IPS-15b (cell line): ENCODE data around the gene VAV2.

ENCODE experiments used
- H3K27me3 ChIP-seq: one replicate; pipeline ENCODE4 v1.6.1; 2013; ENCODE audit warnings: low read length; ENCODE audit not compliant: control insufficient read depth, insufficient read depth
- H3K36me3 ChIP-seq: one replicate; pipeline ENCODE4 v1.6.1; 2013; ENCODE audit warnings: low read length; ENCODE audit not compliant: control insufficient read depth, insufficient read depth
- H3K4me1 ChIP-seq: one replicate; pipeline ENCODE4 v1.6.1; 2013; ENCODE audit warnings: mild to moderate bottlenecking, low read length; ENCODE audit not compliant: control insufficient read depth, insufficient read depth
- H3K4me3 ChIP-seq: one replicate; pipeline ENCODE4 v1.5.1; 2013; ENCODE audit warnings: low read depth, low read length
- H3K9ac ChIP-seq: one replicate; pipeline ENCODE4 v1.6.1; 2013; ENCODE audit warnings: low read depth, mild to moderate bottlenecking, low read length
- H3K9me3 ChIP-seq: one replicate; pipeline ENCODE4 v1.6.1; 2013; ENCODE audit warnings: mild to moderate bottlenecking, low read length; ENCODE audit not compliant: control insufficient read depth, insufficient read depth

VAV2 gene

GRCh38 chr9:133715866-133716563, 276.1 kb downstream of the VAV2 start:
- Histone ChIP-seq H3K4me3 (no peak overlapping the region), H3K9me3 (no peaks in the 10 kb centered on the region), H3K9ac (no peak overlapping the region), H3K27me3 (no peaks in the 10 kb centered on the region), H3K4me1 (no peaks in the 10 kb centered on the region), H3K36me3 (no peaks in the 10 kb centered on the region)

GRCh38 chr9:133715295-133715865, 276.7 kb downstream of the VAV2 start:
- no peaks in the 10 kb centered on the region for H3K9me3 ChIP-seq
- H3K4me3 ChIP-seq: no peak overlapping the region
- H3K27me3 ChIP-seq: no peaks in the 10 kb centered on the region
- peaks cover 2% of the 10 kb centered on the region for H3K36me3 ChIP-seq
- no peak overlapping the region for H3K9ac ChIP-seq
- no peaks in the 10 kb centered on the region for H3K4me1 ChIP-seq

GRCh38 chr9:133714606-133715294, 277.4 kb downstream of the VAV2 start:
- Histone ChIP-seq H3K4me1 (no peaks in the 10 kb centered on the region), H3K36me3 (peaks cover 2% of the 10 kb centered on the region), H3K27me3 (no peaks in the 10 kb centered on the region), H3K9me3 (no peaks in the 10 kb centered on the region), H3K4me3 (no peak overlapping the region), H3K9ac (no peak overlapping the region)

GRCh38 chr9:133713960-133714495, 278.1 kb downstream of the VAV2 start:
- H3K4me1 ChIP-seq: no peaks in the 10 kb centered on the region
- H3K36me3 ChIP-seq: peaks cover 2% of the 10 kb centered on the region
- no peak overlapping the region for H3K9ac ChIP-seq
- H3K9me3 ChIP-seq: no peaks in the 10 kb centered on the region
- no peak overlapping the region for H3K4me3 ChIP-seq
- no peaks in the 10 kb centered on the region for H3K27me3 ChIP-seq

- H3K4me3 ChIP-seq: no peak overlapping the region
- no peaks in the 10 kb centered on the region for H3K9me3 ChIP-seq
- H3K4me1 ChIP-seq: no peaks in the 10 kb centered on the region
- peaks cover 2% of the 10 kb centered on the region for H3K36me3 ChIP-seq
- H3K9ac ChIP-seq: no peak overlapping the region
- no peaks in the 10 kb centered on the region for H3K27me3 ChIP-seq
Measured at GRCh38 chr9:133713150-133713959, 278.8 kb downstream of the VAV2 start.

GRCh38 chr9:133712221-133713100, 279.7 kb downstream of the VAV2 start:
- H3K4me3 ChIP-seq: no peak overlapping the region
- no peak overlapping the region for H3K9ac ChIP-seq
- H3K27me3 ChIP-seq: no peaks in the 10 kb centered on the region
- no peaks in the 10 kb centered on the region for H3K4me1 ChIP-seq
- H3K36me3 ChIP-seq: peaks cover 2% of the 10 kb centered on the region
- no peaks in the 10 kb centered on the region for H3K9me3 ChIP-seq
